Cardiac muscle cell (in vitro differentiated cells and primary cell): Measurements from ENCODE around the gene PXK. TPM values are rescaled to one million over a fixed set of nuclear protein-coding genes. Genes with fewer than 3 reads are reported as not detected.

Source experiments
- DNase-seq, 2 donors: peaks; one replicate each; pipeline versions ENCODE4 v3.0.0 to v3.0.0-alpha.2; 2010 to 2017; ENCODE audit warnings: low read depth in 1 of 2, low spot score in 1 of 2
- H3K27ac ChIP-seq: fragments of 200-600 bp; sonication (generic); 2 replicates; pipeline ENCODE4 v1.5.1; 2016
- H3K27me3 ChIP-seq: fragments of 200-600 bp; sonication (generic); 2 replicates; pipeline ENCODE4 v1.6.0; 2016; ENCODE audit warnings: control low read depth
- H3K36me3 ChIP-seq: fragments of 200-600 bp; sonication (generic); 2 replicates; pipeline ENCODE4 v1.5.1; 2016; ENCODE audit warnings: control low read depth
- H3K4me1 ChIP-seq: fragments of 200-600 bp; sonication (generic); 2 replicates; pipeline ENCODE4 v1.8.1; 2017; ENCODE audit warnings: low read depth, mild to moderate bottlenecking, mixed run types
- H3K4me3 ChIP-seq: fragments of 200-600 bp; sonication (generic); 2 replicates; pipeline ENCODE4 v1.5.1; 2016; ENCODE audit warnings: mild to moderate bottlenecking
- H3K9me3 ChIP-seq: fragments of 200-600 bp; sonication (generic); 2 replicates; pipeline ENCODE4 v1.5.1; 2017; ENCODE audit warnings: low read depth, mild to moderate bottlenecking, control low read depth
- polyA plus RNA-seq: library from polyadenylated mRNA; unstranded; fragments of >200 nt; fragmentation: Nextera tagmentation; extraction: Ambion mirVana; gene quantifications from 2 replicates; pipeline ENCODE4 v1.2.1, GENCODE V29; 2016
- total RNA-seq: library from RNA; depleted of rRNA; stranded (reverse); fragments of >200 nt; gene quantifications from 2 replicates; pipeline ENCODE4 v1.2.3, GENCODE V29; 2016
- TF ChIP-seq, protein P1 (sequence below): IDR thresholded peaks from 2 replicates; pipeline ENCODE4 v1.5.1; 2012; ENCODE audit warnings: low read depth, mild to moderate bottlenecking, low read length

PXK gene
- total and polyA plus RNA-seq, 2 experiments from 2014 or later, result 18.1 to 26.8 TPM

DNA sequence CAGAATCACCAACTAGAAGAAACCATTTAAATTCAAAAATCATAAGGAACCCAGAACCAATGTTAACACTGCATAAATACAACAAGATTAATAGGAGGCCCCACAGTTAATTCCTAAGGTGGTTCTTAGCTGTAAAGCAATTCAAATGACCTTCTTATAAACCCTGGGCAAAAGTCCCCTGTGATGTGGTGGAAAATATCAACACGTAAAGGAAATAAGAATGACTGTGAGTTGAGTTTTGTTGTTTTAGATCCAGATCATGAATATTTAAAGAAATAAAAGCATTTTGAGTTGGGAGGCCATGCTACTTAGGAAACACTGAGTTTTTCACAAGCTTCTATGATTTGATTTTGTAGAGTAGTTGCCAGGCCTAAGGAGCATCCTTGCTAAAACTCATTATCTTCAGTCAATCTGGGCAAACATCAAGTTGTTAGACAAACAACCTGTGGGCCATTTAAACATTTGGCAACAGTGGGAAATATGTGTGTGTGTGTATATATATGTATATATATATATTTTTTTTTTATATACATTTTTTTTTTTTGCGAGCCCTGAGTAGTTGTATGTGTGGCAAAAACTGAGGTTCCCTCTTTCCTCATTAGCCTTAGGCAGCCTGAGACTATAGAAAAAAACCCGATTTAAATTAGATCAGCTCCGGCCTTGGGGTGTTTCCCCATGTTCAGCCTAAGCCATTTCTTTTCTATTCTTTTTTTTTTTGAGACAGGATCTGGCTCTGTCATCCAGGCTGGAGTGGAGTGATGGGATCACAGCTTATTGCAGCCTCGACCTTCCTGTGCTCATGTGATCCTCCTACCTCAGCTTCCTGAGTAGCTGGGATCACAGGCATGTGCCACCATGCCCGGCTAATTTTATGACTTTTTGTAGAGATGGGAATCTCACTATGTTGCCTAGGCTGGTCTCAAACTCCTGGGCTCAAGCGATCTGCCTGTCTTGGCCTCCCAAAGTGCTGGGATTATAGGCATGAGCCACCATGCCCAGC, 8.0 kb upstream of the PXK start:
- TF ChIP-seq, protein P1, sequence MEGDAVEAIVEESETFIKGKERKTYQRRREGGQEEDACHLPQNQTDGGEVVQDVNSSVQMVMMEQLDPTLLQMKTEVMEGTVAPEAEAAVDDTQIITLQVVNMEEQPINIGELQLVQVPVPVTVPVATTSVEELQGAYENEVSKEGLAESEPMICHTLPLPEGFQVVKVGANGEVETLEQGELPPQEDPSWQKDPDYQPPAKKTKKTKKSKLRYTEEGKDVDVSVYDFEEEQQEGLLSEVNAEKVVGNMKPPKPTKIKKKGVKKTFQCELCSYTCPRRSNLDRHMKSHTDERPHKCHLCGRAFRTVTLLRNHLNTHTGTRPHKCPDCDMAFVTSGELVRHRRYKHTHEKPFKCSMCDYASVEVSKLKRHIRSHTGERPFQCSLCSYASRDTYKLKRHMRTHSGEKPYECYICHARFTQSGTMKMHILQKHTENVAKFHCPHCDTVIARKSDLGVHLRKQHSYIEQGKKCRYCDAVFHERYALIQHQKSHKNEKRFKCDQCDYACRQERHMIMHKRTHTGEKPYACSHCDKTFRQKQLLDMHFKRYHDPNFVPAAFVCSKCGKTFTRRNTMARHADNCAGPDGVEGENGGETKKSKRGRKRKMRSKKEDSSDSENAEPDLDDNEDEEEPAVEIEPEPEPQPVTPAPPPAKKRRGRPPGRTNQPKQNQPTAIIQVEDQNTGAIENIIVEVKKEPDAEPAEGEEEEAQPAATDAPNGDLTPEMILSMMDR, result no peak
- Histone ChIP-seq H3K36me3 (no peaks in the 10 kb centered on the region), H3K9me3 (no peaks in the 10 kb centered on the region), H3K4me3 (no peak overlapping the region), H3K27ac (peak overlapping the region; percentile 66), H3K27me3 (no peaks in the 10 kb centered on the region), H3K4me1 (peaks cover 22% of the 10 kb centered on the region)
- no peak for DNase-seq

GRCh38 chr3:58325525-58325992, 7.1 kb upstream of the PXK start:
- Histone ChIP-seq H3K27me3 (no peaks in the 10 kb centered on the region), H3K4me1 (peaks cover 22% of the 10 kb centered on the region), H3K4me3 (no peak overlapping the region), H3K9me3 (no peaks in the 10 kb centered on the region), H3K36me3 (no peaks in the 10 kb centered on the region), H3K27ac (peak overlapping the region; percentile 66)
- DNase-seq, result peak in 1 of 2 donors; percentile 14
- TF ChIP-seq, protein P1, result no peak

- peaks cover 22% of the 10 kb centered on the region for H3K4me1 ChIP-seq
- TF ChIP-seq, protein P1, result no peak
- no peak overlapping the region for H3K4me3 ChIP-seq
- no peaks in the 10 kb centered on the region for H3K27me3 ChIP-seq
- no peak overlapping the region for H3K27ac ChIP-seq
- no peaks in the 10 kb centered on the region for H3K36me3 ChIP-seq
- H3K9me3 ChIP-seq, result no peaks in the 10 kb centered on the region
- no peak for DNase-seq
Observed at GRCh38 chr3:58326267-58326900, 6.3 kb upstream of the PXK start.

DNA sequence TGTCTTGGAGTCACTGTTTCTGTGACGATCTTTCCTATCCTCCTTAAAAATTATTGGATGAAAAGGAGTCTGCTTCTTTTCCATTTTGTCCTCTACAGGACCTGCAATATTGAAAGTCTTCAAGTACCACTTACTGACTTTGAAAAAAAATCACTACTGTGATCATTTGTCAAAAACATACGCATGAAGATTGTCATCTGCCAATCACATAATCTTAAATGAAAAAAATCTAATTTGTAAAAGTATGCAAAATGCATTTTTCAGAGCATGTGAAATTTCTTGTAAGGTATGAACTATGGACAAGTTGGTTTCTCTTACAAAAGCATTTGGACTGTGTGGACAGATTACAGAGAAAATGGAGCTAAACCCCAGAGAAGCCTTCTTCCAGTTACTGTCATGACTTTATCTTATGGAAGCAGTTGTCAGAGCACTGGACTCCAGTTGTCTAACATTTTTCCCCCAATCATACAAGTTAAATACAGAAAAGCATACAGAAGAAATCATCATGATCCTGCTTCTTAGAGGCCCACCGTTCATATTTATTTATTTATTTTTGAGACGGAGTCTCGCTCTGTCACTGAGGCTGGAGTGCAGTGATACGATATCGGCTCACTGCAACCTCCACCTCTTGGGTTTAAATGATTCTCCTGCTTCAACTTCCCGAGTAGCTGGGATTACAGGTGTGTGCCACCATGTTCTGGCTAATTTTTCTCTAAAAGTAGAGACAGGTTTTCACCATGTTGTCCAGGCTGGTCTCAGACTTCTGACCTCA, 3.4 kb upstream of the PXK start:
- H3K9me3 ChIP-seq, result no peaks in the 10 kb centered on the region
- no peaks in the 10 kb centered on the region for H3K27me3 ChIP-seq
- peaks cover 15% of the 10 kb centered on the region for H3K4me1 ChIP-seq
- H3K27ac ChIP-seq, result no peak overlapping the region
- TF ChIP-seq, protein P1, result no peak
- no peak for DNase-seq
- no peaks in the 10 kb centered on the region for H3K36me3 ChIP-seq
- H3K4me3 ChIP-seq, result no peak overlapping the region

DNA sequence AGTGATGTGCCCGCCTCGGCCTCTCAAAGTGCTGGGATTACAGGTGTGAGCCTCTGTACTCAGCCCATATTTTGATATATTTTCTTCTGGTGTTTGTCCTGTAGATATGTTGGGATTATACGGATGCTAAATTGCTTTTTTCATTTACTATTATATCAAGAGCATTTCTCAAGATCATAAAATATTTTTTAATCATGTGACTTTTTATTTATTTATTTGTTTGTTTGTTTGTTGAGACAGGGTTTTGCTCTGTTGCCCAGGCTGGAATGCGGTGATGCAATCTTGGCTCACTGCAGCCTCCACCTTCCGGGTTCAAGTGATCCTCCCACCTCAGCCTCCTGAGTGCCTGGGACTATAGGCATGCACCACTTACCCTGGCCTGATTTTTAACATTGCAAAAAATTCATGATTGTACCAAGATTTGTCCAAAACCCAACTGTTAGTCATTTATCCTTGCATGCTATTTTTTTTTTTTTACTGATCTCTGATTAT, 2.7 kb upstream of the PXK start:
- Histone ChIP-seq H3K4me3 (no peak overlapping the region), H3K36me3 (no peaks in the 10 kb centered on the region), H3K4me1 (peaks cover 10% of the 10 kb centered on the region), H3K27me3 (no peaks in the 10 kb centered on the region), H3K9me3 (no peaks in the 10 kb centered on the region), H3K27ac (no peak overlapping the region)
- no peak for DNase-seq
- TF ChIP-seq, protein P1, result no peak
